Body of pancreas (tissue), 4 donors: ENCODE results near the gene SUSD3.

ENCODE experiments used
- POLR2A ChIP-seq, 3 donors: fragments of 450-650 bp; IDR thresholded peaks; one replicate each; pipeline ENCODE4 v1.6.1; 2016; ENCODE audit warnings: antibody characterized with exemption in 3 of 3, mild to moderate bottlenecking in 2 of 3
- TF ChIP-seq, protein P1 (sequence below), 7 experiments: fragments of 450-650 bp in 4 of 7; fragments of 200-600 bp in 3 of 7; sonication (generic) in 3 of 7; IDR thresholded peaks; one replicate each; pipeline ENCODE4 v1.5.1; 2016 to 2019; ENCODE audit warnings: antibody characterized with exemption in 7 of 7

DNA sequence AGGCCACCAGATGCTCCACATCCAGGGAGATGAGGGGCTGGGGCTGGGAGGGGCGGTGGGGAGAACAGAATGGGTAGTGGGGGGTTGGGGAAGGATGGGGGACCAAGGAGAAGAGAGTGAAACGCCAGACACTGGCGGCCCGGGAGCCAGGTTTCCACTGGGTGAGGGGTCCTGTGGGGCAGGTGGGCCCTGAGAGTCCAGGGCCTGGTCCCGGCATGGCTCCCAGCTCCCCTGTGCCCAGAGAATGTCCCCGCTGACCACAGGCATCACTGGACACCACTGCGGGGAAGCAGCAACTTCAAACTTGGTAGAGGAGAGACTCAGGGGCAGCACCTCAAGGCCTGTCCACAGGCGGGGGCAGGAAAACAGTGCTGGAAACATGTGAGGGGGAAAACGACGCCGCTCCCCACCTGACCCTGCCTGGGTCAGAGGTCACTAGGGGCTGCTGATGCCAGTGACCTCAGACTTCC, 62.4 kb downstream of the SUSD3 start:
- TF ChIP-seq, protein P1, sequence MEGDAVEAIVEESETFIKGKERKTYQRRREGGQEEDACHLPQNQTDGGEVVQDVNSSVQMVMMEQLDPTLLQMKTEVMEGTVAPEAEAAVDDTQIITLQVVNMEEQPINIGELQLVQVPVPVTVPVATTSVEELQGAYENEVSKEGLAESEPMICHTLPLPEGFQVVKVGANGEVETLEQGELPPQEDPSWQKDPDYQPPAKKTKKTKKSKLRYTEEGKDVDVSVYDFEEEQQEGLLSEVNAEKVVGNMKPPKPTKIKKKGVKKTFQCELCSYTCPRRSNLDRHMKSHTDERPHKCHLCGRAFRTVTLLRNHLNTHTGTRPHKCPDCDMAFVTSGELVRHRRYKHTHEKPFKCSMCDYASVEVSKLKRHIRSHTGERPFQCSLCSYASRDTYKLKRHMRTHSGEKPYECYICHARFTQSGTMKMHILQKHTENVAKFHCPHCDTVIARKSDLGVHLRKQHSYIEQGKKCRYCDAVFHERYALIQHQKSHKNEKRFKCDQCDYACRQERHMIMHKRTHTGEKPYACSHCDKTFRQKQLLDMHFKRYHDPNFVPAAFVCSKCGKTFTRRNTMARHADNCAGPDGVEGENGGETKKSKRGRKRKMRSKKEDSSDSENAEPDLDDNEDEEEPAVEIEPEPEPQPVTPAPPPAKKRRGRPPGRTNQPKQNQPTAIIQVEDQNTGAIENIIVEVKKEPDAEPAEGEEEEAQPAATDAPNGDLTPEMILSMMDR (IDR thresholded peaks at IDR 0.05) = no peak
- TF ChIP-seq POLR2A (IDR thresholded peaks at IDR 0.05) = no peak
